PC-9 (cell line): Measurements from ENCODE around the gene PTPRG. TPM values are rescaled to one million over a fixed set of nuclear protein-coding genes. Genes with fewer than 3 reads are reported as not detected.

ENCODE experiments used
- BruUV-seq: library from RNA; stranded (reverse); fragments of 400-500 nt; replicated peaks from 2 replicates; lab custom pipeline; 2021; lab: Mats Ljungman, UMichigan
- CTCF ChIA-PET: fragments of 300-600 bp; sonication (Branson Sonifier 250); formaldehyde crosslinking; loops from one replicate; lab custom pipeline; 2022; ENCODE audit warnings: antibody characterized with exemption; lab: Charles Lee
- POLR2A ChIA-PET: fragments of 300-600 bp; sonication (Branson Sonifier 250); formaldehyde crosslinking; loops from one replicate; lab custom pipeline; 2022; ENCODE audit warnings: antibody characterized with exemption; ENCODE audit not compliant: unreplicated experiment; lab: Charles Lee
- DNase-seq, 2 experiments: peaks; one replicate each; pipeline versions ENCODE4 v3.0.0 to v3.0.0-alpha.2; 2015 to 2022; ENCODE audit warnings: mixed read lengths in 1 of 2
- H2AFZ ChIP-seq: fragments of 200-600 bp; sonication (generic); 2 replicates; pipeline ENCODE4 v1.8.1; 2017; ENCODE audit warnings: antibody characterized with exemption
- H3F3A ChIP-seq: fragments of 200-600 bp; sonication (generic); 2 replicates; pipeline ENCODE4 v1.8.1; 2017; ENCODE audit warnings: antibody characterized with exemption, mild to moderate bottlenecking, low read depth; ENCODE audit not compliant: insufficient read depth
- H3K27ac ChIP-seq: fragments of 200-600 bp; sonication (generic); 2 replicates; pipeline ENCODE4 v1.6.1; 2016; ENCODE audit warnings: mixed run types
- H3K27me3 ChIP-seq: fragments of 200-600 bp; sonication (generic); 2 replicates; pipeline ENCODE4 v1.6.1; 2016; ENCODE audit warnings: low read depth, mixed run types; ENCODE audit not compliant: insufficient read depth
- H3K36me3 ChIP-seq: fragments of 200-600 bp; sonication (generic); 2 replicates; pipeline ENCODE4 v1.6.1; 2016; ENCODE audit warnings: low read depth, mixed run types
- H3K4me1 ChIP-seq: fragments of 200-600 bp; sonication (generic); replicated peaks from 2 replicates; pipeline ENCODE4 v1.6.1; 2016; ENCODE audit warnings: mixed run types; ENCODE audit not compliant: insufficient read depth
- H3K4me2 ChIP-seq: fragments of 200-600 bp; sonication (generic); 2 replicates; pipeline ENCODE4 v1.6.1; 2017; ENCODE audit warnings: mixed run types
- H3K4me3 ChIP-seq: fragments of 200-600 bp; sonication (generic); 2 replicates; pipeline ENCODE4 v1.6.1; 2016; ENCODE audit warnings: mixed run types
- H3K79me2 ChIP-seq: fragments of 200-600 bp; sonication (generic); 2 replicates; pipeline ENCODE4 v1.6.1; 2017; ENCODE audit warnings: low read depth, mixed run types
- H3K9me2 ChIP-seq: fragments of 200-600 bp; sonication (generic); 2 replicates; pipeline ENCODE4 v1.8.1; 2017; ENCODE audit warnings: mild to moderate bottlenecking; ENCODE audit not compliant: insufficient read depth
- H3K9me3 ChIP-seq: fragments of 200-600 bp; sonication (generic); 2 replicates; pipeline ENCODE4 v1.8.1; 2016; ENCODE audit warnings: low read depth; ENCODE audit not compliant: insufficient read depth
- H4K20me1 ChIP-seq: fragments of 200-600 bp; sonication (generic); 2 replicates; pipeline ENCODE4 v1.8.1; 2017; ENCODE audit not compliant: insufficient read depth
- EZH2 ChIP-seq: fragments of 200-600 bp; sonication (generic); IDR thresholded peaks from 2 replicates; pipeline ENCODE4 v1.8.0; 2017; ENCODE audit warnings: antibody characterized with exemption, low read depth
- intact Hi-C: fragments of 100-400 bp; cut with micrococcal nuclease; formaldehyde crosslinking; loops from one replicate; pipeline ENCODE4 v1.10.0; 2022; ENCODE audit not compliant: unreplicated experiment
- total RNA-seq: library from RNA; stranded (reverse); gene quantifications from 2 replicates; pipeline ENCODE4 v1.2.3, GENCODE V29; 2021
- TF ChIP-seq, protein P1 (sequence below): fragments of 200-600 bp; sonication (generic); conservative IDR thresholded peaks from 2 replicates; pipeline ENCODE4 v1.6.1; 2017; ENCODE audit warnings: mixed run types, antibody characterized with exemption, mild to moderate bottlenecking, moderate library complexity

The PTPRG gene
- total RNA-seq, 1 experiment from 2014 or later = 32.9 TPM

DNA sequence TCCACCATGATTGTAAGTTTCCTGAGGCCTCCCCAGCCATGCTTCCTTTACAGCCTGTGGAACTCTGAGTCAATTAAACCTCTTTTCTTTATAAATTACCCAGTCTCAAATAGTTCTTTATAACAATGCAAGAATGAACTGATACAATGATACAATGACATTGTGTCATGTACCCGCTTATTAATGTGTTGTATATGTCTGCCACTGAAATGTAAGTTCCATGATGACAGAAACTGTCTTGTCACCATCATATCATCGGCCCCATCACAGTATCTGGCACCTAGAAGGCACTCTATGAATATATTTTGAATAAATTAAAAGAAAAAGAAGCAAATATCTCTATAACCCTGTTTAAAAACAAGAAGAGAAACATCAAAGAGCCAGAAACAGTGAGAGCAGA, 782.4 kb downstream of the PTPRG start:
- Histone ChIP-seq H4K20me1 (no peaks in the 10 kb centered on the region), H3K27me3 (no peaks in the 10 kb centered on the region), H3K9me3 (no peaks in the 10 kb centered on the region), H3K4me1 (no peaks in the 10 kb centered on the region), H3K9me2 (no peaks in the 10 kb centered on the region), H3K27ac (no peak overlapping the region), H3K79me2 (no peaks in the 10 kb centered on the region), H3K4me3 (no peak overlapping the region), H2AFZ (no peak overlapping the region), H3K36me3 (no peaks in the 10 kb centered on the region), H3K4me2 (no peak overlapping the region), H3F3A (no peaks in the 10 kb centered on the region)
- intact Hi-C loops = no loop called here
- POLR2A ChIA-PET = no interaction called here
- no TSS peak for BruUV-seq
- no peak for DNase-seq
- CTCF ChIA-PET = no interaction called here
- TF ChIP-seq EZH2 = no peak
- TF ChIP-seq, protein P1, sequence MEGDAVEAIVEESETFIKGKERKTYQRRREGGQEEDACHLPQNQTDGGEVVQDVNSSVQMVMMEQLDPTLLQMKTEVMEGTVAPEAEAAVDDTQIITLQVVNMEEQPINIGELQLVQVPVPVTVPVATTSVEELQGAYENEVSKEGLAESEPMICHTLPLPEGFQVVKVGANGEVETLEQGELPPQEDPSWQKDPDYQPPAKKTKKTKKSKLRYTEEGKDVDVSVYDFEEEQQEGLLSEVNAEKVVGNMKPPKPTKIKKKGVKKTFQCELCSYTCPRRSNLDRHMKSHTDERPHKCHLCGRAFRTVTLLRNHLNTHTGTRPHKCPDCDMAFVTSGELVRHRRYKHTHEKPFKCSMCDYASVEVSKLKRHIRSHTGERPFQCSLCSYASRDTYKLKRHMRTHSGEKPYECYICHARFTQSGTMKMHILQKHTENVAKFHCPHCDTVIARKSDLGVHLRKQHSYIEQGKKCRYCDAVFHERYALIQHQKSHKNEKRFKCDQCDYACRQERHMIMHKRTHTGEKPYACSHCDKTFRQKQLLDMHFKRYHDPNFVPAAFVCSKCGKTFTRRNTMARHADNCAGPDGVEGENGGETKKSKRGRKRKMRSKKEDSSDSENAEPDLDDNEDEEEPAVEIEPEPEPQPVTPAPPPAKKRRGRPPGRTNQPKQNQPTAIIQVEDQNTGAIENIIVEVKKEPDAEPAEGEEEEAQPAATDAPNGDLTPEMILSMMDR = no peak
